ENCODE measurements around the gene BCL2L2. TPM values are rescaled to one million over a fixed set of nuclear protein-coding genes. Genes with fewer than 3 reads are reported as not detected.

The BCL2L2 gene
- total and polyA plus RNA-seq, 9 of the 15 experiments (the other 6 are each of a cell fraction or from before 2014, with no cell fraction given) = 2.6 to 32.5 (median 14.7) TPM

DNA sequence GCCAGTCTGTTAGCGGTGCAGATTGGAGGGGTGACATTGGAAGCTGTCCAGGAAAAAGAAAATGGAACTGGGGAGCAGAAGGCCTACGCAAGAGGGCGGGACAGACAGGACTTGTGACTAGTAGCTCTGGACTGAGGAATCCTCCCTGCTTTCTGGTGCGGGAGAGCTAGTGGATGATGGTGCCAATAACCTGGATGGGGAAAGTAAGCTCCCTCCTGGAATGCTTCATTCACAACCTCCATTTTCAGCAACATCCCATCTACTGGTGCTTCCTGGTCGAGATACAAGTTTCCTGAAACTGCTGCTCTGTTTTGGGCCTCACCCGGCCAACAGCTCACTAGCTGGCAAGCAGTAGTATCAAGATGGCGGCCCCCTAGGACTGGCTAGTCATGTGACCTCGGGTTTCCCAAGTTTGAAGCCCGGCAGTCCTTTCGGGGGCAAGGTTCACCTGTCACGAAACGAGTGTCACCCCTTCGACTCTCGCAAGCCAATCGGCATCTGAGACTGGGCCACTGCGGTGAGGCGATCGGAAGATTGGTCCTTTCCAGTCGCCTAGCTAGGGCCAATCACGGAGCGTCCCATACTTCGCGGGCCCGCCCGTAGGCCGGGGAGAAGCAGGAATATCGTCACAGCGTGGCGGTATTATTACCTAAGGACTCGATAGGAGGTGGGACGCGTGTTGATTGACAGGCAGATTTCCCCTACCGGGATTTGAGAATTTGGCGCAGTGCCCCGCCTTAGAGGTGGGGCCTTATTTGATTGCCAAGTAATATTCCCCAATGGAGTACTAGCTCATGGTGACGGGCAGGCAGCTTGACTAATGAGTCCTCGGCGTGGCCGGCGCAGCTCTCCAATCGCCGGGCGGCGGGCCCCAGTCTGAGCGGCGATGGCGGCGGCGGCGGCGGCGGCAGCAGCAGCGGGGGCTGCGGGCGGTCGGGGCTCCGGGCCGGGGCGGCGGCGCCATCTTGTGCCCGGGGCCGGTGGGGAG is 14.2 kb downstream of the BCL2L2 start, which contains the start of gene PABPN1 (continued):
- 0 out of 2 replicates have a peak, but pooled peaks have one; percentile 62 for TF ChIP-seq DNMT1 (IDR thresholded peaks at IDR 0.05)
- TF ChIP-seq, protein P1, sequence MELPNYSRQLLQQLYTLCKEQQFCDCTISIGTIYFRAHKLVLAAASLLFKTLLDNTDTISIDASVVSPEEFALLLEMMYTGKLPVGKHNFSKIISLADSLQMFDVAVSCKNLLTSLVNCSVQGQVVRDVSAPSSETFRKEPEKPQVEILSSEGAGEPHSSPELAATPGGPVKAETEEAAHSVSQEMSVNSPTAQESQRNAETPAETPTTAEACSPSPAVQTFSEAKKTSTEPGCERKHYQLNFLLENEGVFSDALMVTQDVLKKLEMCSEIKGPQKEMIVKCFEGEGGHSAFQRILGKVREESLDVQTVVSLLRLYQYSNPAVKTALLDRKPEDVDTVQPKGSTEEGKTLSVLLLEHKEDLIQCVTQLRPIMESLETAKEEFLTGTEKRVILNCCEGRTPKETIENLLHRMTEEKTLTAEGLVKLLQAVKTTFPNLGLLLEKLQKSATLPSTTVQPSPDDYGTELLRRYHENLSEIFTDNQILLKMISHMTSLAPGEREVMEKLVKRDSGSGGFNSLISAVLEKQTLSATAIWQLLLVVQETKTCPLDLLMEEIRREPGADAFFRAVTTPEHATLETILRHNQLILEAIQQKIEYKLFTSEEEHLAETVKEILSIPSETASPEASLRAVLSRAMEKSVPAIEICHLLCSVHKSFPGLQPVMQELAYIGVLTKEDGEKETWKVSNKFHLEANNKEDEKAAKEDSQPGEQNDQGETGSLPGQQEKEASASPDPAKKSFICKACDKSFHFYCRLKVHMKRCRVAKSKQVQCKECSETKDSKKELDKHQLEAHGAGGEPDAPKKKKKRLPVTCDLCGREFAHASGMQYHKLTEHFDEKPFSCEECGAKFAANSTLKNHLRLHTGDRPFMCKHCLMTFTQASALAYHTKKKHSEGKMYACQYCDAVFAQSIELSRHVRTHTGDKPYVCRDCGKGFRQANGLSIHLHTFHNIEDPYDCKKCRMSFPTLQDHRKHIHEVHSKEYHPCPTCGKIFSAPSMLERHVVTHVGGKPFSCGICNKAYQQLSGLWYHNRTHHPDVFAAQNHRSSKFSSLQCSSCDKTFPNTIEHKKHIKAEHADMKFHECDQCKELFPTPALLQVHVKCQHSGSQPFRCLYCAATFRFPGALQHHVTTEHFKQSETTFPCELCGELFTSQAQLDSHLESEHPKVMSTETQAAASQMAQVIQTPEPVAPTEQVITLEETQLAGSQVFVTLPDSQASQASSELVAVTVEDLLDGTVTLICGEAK (IDR thresholded peaks at IDR 0.05) = peak; percentile 65; the same call in 1 of the 2 replicates
- TF ChIP-seq, protein P1 (CRISPR knock-in tag; IDR thresholded peaks at IDR 0.05) = no peak
- no peak for TF ChIP-seq STAT5A (IDR thresholded peaks at IDR 0.05; ENCODE audit: borderline replicate concordance, low read length)
- TF ChIP-seq TFAM (CRISPR knock-in tag; conservative IDR thresholded peaks at IDR 0.05) = no peak
- peak; percentile 69; the same call in 1 of the 2 replicates for TF ChIP-seq ZBTB43 (CRISPR knock-in tag; IDR thresholded peaks at IDR 0.05)
- peak; percentile 88 for TF ChIP-seq POLR2A (conservative IDR thresholded peaks at IDR 0.05)
- no peak for TF ChIP-seq U2AF1 (optimal IDR thresholded peaks at IDR 0.05; ENCODE audit: low read depth, low read length)
- no peak for TF ChIP-seq GTF3C2 (IDR thresholded peaks at IDR 0.05; ENCODE audit: borderline replicate concordance, extremely low read depth, insufficient read length)
- peak; percentile 18; the same call in 1 of the 2 replicates for TF ChIP-seq KAT7 (CRISPR knock-in tag; IDR thresholded peaks at IDR 0.05; ENCODE audit: borderline replicate concordance)
- TF ChIP-seq CSDE1 (IDR thresholded peaks at IDR 0.05) = no peak
- TF ChIP-seq HDAC3 (IDR thresholded peaks at IDR 0.05; ENCODE audit: borderline replicate concordance, partially characterized antibody) = no peak
- TF ChIP-seq MEF2A (IDR thresholded peaks at IDR 0.05; ENCODE audit: control insufficient read depth, low read depth, low read length) = no peak

Measured in K562 (cell line).